ENCODE measurements around the gene TMEM14A. TPM values are rescaled to one million over a fixed set of nuclear protein-coding genes. Genes with fewer than 3 reads are reported as not detected.

TMEM14A gene
- total RNA-seq, 4 donors from 2014 or later, result 12.5 to 35.8 (median 19.4) TPM; not detected in 1

GRCh38 chr6:52666523-52666922, 4.4 kb upstream of the TMEM14A start:
- in situ Hi-C loops (cut with MboI; ENCODE audit: low pct_ligation_motif_present in 1 of 4, low pct_unique_long_range_greater_than_20kb in 1 of 4, low sequenced_read_pairs in 3 of 4), result loop anchor here (5.0 to 25.0 kb wide), 4 partner anchors 249 to 404 kb away; partner anchors contain the start of gene MCM3 (in 2 of the 4)
- Histone ChIP-seq H3K27ac (no peak overlapping the region), H3K9me3 (no peaks in the 10 kb centered on the region), H3K4me1 (peaks cover 2 to 32% (median 26%) of the 10 kb centered on the region in 4 donors), H3K4me3 (no peak overlapping the region), H3K27me3 (no peaks in the 10 kb centered on the region), H3K36me3 (no peaks in the 10 kb centered on the region)
- TF ChIP-seq POLR2A (IDR thresholded peaks at IDR 0.05), result no peak
- no peak for TF ChIP-seq EP300 (IDR thresholded peaks at IDR 0.05; ENCODE audit: low read depth)
- no peak for TF ChIP-seq POLR2AphosphoS5 (IDR thresholded peaks at IDR 0.05)
- no peak for TF ChIP-seq CTCF (IDR thresholded peaks at IDR 0.05)
- intact Hi-C loops (cut with DNase I; ENCODE audit: low total_unique reads), result loop anchor here (10.0 kb wide), 1 partner anchor 162 kb away; no protein-coding TSS in a partner anchor
- DNase-seq, result no peak
- WGBS, 2 donors (ENCODE audit: low coverage in 1 of 2), result 80 to 96% methylated on average over 2 of the region's 2 CpGs

- Histone ChIP-seq H3K4me3 (no peak overlapping the region), H3K27ac (no peak overlapping the region), H3K27me3 (no peaks in the 10 kb centered on the region), H3K4me1 (peaks cover 8 to 43% (median 30%) of the 10 kb centered on the region in 4 donors), H3K9me3 (no peaks in the 10 kb centered on the region), H3K36me3 (no peaks in the 10 kb centered on the region)
- intact Hi-C loops (cut with DNase I; ENCODE audit: low total_unique reads), result loop anchor here (10.0 kb wide), 1 partner anchor 163 kb away; no protein-coding TSS in a partner anchor
- WGBS, 2 donors (ENCODE audit: low coverage in 1 of 2), result 64 to 67% methylated on average over 1 of the region's 1 CpG
- TF ChIP-seq CTCF (IDR thresholded peaks at IDR 0.05) (no peak), EP300 (IDR thresholded peaks at IDR 0.05; ENCODE audit: low read depth) (no peak)
- in situ Hi-C loops (cut with MboI; ENCODE audit: low pct_ligation_motif_present in 1 of 4, low pct_unique_long_range_greater_than_20kb in 1 of 4, low sequenced_read_pairs in 3 of 4), result loop anchor here (5.0 to 25.0 kb wide), 4 partner anchors 250 to 405 kb away; partner anchors contain the start of gene MCM3 (in 2 of the 4)
- no peak for DNase-seq
Observed at GRCh38 chr6:52667572-52667971, 3.3 kb upstream of the TMEM14A start.

GRCh38 chr6:52671676-52672075, 763 bp downstream of the TMEM14A start:
- Histone ChIP-seq H3K27me3 (no peaks in the 10 kb centered on the region), H3K4me1 (peaks cover 8 to 22% (median 12%) of the 10 kb centered on the region in 4 donors), H3K27ac (peak overlapping the region in 1 of 4 donors; percentile 71), H3K36me3 (no peaks in the 10 kb centered on the region), H3K9me3 (no peaks in the 10 kb centered on the region), H3K4me3 (peak overlapping the region in 3 of 4 donors; percentile 52 to 73 (median 53))
- 74% methylated on average over 6 to 9 of the region's 9 CpGs for WGBS, 2 donors (ENCODE audit: low coverage in 1 of 2)
- no peak for DNase-seq
- in situ Hi-C loops (cut with MboI; ENCODE audit: low pct_ligation_motif_present in 1 of 4, low pct_unique_long_range_greater_than_20kb in 1 of 4, low sequenced_read_pairs in 3 of 4), result loop anchor here in 3 of 4 donors (25.0 kb wide), 2 partner anchors 384 to 409 kb away; partner anchors contain the start of gene MCM3 (in 2 of the 3)
- no peak for TF ChIP-seq POLR2A (IDR thresholded peaks at IDR 0.05)
- no peak for TF ChIP-seq POLR2AphosphoS5 (IDR thresholded peaks at IDR 0.05)
- no peak for TF ChIP-seq EP300 (IDR thresholded peaks at IDR 0.05; ENCODE audit: low read depth)
- TF ChIP-seq CTCF (IDR thresholded peaks at IDR 0.05), result no peak
- intact Hi-C loops (cut with DNase I; ENCODE audit: low total_unique reads), result no loop called here

GRCh38 chr6:52672412-52673025, 1.6 kb downstream of the TMEM14A start:
- Histone ChIP-seq H3K36me3 (no peaks in the 10 kb centered on the region), H3K27ac (no peak overlapping the region), H3K4me1 (peaks cover 8 to 22% (median 12%) of the 10 kb centered on the region in 4 donors), H3K4me3 (no peak overlapping the region), H3K9me3 (no peaks in the 10 kb centered on the region), H3K27me3 (no peaks in the 10 kb centered on the region)
- no peak for TF ChIP-seq EP300 (IDR thresholded peaks at IDR 0.05; ENCODE audit: low read depth)
- TF ChIP-seq CTCF (IDR thresholded peaks at IDR 0.05), result no peak
- TF ChIP-seq POLR2A (IDR thresholded peaks at IDR 0.05), result no peak
- in situ Hi-C loops (cut with MboI; ENCODE audit: low pct_ligation_motif_present in 1 of 4, low pct_unique_long_range_greater_than_20kb in 1 of 4, low sequenced_read_pairs in 3 of 4), result loop anchor here in 3 of 4 donors (25.0 kb wide), 2 partner anchors 385 to 410 kb away; partner anchors contain the start of gene MCM3 (in 2 of the 3)
- intact Hi-C loops (cut with DNase I; ENCODE audit: low total_unique reads), result no loop called here
- DNase-seq, result no peak
- WGBS, 2 donors (ENCODE audit: low coverage in 1 of 2), result 89 to 100% methylated on average over 5 to 9 of the region's 9 CpGs
